Epidermal melanocyte (primary cell): ENCODE measurements around the gene HLCS.

Experiments used
- DNase-seq: peaks from one replicate; pipeline ENCODE4 v3.0.0; 2011; ENCODE audit warnings: low spot score; ENCODE audit not compliant: insufficient read length

Gene HLCS

DNA sequence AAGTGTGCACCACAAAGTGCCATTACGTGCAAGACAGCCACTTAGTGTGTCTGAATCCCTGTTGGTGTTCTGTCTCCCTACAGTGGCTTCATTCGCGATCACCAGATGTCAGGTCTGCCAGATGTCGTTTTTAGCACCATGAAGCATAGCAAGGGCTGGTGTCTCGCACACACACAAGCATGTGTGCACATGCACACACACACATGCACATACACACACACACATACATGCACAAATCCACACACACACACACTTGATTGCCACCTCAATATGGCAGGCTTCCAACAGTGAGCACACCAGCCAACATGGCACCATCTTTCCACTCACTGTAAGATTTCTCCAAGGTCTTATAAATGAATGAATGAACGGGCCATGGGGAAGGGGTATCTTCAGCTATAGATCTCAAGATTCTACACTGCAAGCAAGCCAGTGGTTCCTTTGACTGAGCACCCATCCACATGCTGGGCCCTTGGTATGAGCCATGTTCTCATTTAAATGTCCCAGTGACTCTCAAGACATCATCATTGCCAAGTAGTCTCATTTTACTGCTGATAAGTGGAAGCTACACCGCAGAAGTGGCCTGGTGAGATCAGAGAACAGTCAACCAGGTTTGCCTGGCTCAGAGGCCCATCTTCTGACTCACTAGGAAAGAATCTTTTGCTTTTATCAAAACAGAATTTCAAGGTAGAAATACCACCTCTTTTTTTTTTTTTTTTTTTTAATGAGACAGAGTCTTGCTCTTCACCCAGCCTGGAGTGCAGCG is 182.7 kb downstream of the HLCS start:
- DNase-seq: no peak

DNA sequence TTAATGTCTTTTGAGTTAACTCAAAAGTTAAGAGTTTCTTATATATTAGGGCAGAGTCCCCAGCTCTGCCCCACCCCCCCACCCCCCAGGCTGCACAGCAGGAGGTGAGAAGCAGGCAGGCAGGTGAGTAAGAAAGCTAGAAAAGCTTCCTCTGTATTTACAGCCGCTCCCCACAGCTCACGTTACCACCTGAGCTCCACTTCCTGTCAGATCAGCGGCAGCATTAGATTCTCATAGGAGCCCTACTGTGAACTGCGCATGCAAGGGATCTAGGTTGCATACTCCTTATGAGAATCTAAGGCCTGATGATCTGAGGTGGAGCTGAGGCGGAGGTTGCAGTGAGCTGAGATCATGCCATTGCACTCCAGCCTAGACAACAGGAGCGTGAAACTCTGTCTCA is 185.6 kb downstream of the HLCS start:
- no peak for DNase-seq

DNA sequence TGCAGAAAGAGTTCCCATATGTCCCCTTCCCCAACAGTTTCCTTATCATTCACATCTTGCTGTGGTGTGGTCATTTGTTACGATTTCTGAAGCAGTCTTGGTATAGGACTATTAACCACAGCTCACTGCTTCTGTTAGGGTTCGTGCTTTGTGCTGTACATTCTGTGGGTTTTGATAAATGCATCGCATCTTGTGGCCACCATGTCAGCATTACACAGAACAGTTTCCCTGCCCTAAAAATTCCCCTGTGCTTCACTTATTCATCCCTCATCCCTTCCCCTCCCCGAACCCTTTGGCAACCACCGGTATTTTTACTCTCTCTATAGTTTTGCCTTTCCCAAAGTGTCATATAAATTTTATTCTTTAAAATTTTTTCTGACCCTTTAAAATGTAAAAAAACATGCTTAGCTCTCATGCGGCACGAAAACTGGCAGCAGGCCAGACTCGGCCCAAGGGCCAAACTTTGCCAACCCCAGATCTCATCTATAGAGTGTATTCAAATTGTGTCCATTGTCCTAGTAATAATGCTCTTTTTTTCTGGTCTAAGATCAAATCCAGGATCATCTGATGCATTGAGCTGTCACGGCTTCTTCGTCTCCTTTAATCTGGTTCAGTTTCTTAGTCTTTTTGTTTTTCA is 189.4 kb downstream of the HLCS start:
- no peak for DNase-seq

DNA sequence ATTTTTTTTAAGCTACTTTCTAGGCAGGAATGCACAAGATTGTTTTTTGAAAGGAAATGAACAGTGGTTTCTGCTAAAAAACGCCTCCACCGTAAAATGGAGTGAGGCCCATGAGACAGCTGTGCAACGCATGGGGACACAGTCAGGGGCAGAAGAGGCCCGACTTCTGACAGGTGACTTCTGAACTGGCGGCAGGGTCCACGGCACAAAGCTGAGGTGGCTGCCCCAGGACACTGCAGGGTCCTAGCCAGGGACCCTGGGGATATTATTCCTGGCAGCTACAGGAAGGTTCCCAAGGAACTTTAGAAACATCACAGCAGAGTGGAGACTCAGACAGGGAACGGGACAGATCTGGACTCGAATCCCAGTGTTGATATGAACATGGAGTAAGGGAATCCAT is 192.5 kb downstream of the HLCS start:
- DNase-seq: no peak

DNA sequence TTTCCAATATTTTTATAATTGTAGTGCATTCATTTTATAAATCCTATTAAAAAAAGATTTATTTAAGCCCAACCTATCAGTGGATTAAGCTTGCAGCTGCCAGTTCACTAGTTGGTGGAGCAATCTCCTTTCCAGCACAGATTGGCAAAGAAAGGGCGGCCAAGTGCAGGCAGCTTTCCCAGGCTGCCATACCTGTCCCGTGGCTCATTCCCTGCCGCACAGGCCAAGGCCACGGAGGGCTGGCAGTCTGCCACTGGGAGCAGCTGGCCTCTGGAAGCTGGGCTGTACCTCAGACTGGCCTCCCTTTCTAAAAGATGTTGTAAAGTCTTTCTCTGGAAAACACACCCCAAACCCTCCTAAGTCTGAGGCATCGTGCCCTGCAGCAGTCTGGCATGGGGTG is 193.4 kb downstream of the HLCS start:
- no peak for DNase-seq

DNA sequence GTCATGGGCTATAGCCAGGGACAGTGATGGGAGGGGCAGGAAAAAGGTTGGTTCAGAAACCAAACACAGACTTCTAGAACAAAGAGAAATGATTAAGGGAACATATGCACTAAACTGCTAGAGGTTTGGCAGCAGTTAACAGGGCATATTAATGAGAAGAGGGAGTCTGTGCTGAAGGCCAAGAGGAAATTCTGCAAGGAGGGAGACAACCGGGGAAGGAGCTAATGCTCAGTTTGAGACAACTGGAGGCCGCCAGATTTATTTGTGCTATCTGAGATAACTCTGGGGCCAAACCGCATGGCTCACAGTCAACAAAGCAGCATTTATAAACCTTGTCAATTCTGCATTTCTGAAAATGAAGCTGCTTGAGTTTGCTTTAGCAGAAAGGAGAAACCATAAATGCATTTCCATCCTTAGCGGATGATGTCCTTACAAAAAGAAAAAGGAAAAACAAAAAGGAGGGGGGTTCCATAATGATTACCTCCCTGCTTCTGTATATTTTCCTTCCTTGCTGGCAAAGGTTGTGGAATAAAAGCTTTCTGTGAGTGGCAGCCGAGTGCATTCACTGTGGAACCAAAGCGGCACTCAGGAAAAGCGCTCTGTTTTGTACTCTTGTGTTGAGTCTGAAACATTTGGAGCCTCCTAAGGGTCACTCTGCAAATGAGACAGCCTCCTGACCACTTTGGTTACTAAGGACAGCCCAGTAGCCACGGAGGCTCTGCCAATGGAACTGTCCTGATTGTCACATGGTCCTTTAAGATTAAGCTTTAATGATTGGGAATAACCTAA is 197.2 kb downstream of the HLCS start:
- DNase-seq: no peak

DNA sequence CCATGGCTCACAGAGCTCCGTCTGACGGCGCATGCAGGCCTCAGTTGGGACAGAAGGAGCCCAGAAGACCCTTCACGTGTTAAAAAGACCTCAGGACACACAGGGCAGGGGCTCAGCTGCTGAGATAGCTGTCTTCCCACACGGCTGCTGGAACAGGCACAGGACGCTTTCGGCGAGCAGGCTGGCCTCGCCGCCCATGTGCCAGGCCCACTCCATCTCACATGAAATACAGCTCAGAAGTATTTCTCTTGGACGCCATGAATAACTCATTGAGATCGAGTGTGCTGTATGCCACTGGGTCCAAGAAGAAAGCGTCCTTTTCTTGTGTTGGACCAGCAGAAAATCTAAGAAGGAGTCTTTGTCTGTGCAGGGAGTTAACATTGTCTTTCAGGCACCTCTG is 198.0 kb downstream of the HLCS start:
- no peak for DNase-seq

DNA sequence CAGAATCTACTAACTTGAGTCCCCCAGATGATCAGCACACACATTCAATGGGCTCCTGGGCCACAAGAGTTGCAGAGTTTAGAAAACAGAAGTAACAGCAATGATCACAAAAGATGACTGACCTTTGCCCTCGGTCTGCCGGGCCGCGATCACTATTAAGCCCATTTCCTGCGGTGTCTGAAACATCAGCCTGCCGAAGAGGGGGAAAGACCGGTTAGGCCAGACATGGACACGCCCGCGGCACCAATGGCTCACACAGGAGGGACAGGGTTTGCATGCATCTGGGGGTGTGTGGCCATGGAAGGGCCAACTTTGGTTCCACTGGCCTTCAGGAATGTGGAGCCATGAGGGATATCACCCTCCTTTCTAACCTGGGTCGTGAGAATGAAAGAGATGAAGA is 199.4 kb downstream of the HLCS start:
- no peak for DNase-seq

DNA sequence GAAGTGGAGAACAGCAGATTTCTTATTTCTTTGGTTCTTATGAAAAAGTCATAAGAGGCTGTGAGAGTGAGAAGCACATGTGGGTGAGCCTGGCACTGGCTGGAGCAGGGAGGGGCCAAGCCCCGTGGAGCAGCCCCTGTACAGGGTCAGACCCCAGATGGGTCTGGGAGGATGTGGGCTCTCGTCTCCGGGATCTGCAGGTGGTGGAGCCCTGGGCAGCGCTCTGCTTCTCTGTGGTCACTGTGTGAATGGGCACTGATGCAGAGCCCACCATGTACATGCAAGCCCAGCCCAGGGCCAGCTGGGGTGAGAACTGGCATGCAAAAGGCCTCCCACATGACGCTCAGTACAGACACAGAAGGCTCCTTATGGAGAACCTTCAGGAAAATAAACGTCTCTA is 200.0 kb downstream of the HLCS start:
- no peak for DNase-seq

DNA sequence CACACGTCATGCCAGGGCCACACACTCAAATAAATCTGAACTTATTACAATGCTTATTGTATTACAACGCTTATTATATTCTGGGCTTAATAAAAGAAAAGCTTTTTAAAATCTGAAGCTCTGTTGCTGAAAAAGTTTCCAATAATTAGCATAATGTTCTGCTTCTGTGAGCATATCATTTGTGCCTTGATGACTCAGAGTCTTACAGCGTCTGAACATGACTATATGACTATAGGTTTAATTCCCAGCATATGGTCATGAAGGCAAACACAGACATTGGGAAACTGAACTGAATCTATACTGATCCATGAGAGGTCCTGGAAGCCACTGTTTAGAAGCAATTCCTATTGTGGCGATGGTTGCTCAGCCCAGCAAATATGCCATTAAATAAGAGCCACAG is 201.2 kb downstream of the HLCS start:
- no peak for DNase-seq

DNA sequence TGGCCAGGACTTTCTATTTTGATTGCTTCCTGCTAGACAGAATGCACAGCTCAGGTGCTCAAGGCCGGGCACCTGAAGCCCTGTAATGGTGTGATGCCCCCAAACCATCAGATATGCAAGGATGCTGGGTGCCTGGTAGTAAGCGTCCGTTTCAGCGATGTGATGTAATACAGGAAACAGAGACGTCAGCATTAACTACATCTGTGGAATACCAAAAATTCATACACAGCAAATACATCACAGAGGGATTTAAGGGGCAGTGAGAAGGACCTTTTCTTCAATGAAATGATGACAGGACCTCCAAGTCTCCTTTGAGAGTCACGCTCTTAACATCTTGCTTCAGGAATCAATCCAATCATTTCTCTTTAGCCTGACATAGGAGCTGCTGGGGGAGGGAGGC is 203.2 kb downstream of the HLCS start:
- no peak for DNase-seq

DNA sequence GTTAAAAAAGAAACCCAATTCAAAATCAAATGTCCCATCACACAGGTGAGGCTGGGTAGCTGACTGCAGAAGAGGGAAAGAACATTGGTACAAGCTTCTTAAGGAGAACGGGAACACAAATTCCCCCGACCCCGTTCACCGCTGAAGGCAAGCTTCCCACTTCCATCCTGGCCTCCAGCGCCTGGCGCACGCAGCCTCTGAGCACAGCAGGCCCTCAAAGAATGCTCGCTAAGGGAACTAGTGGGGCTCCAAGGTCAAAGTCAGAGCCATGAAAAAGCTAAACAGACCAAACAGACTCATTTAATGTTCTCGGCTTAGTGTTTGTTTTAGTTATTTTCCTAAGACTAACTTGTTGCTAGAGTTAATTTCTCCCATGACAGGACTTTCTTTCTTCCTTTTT is 203.8 kb downstream of the HLCS start:
- no peak for DNase-seq

DNA sequence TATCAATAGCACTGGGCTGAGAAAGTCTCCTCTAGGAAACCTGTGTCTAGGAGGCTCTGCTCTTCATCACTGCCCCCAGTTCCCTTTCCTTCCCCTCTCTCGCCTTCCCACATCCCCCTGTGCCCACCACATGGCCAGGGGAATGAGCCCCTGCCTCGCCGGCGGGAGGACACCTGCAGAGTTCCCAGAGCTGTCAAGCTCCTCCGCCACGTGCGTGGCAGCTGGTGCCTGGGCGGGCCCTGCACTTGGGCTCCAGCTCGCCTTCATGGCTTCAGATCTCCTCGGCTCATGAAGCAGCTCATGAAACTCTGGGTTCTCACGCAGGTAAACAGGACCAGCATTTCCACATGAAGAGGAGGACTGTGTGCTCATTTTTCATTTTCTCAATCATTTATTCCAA is 204.8 kb downstream of the HLCS start:
- DNase-seq: no peak

DNA sequence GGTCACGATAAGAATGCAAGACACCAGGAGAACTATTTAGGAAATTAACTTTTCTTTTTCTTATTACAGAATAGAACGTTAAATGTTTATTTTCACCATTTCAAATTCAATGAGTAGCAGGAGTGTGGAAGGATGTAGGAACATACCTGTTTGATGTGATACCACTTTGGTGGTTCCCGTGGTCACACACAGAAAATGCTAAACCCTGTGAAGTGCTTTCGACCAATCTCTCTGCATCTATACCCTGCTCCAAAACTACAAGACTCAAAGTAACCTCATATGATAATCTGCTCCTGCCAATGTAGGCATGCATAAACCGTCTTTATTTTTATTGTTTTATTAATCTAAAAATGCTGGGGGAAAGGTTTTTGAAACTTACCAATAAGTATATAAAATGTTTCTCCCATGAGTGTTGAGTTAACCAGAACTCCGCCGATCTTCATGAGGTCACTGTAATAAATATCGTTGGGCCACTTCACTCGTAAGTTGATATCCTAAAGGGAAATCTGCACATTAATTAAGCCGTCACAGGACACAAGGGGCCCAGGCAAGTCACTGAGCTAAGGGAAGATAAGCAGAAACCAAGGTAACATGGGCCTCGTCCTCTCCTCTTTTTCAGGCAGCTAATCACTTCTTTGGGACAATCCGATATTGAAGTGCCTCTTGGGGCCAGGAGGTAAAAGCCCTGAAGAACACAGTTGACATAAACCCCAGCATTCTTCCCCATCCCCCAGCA is 207.0 kb downstream of the HLCS start:
- DNase-seq: no peak

DNA sequence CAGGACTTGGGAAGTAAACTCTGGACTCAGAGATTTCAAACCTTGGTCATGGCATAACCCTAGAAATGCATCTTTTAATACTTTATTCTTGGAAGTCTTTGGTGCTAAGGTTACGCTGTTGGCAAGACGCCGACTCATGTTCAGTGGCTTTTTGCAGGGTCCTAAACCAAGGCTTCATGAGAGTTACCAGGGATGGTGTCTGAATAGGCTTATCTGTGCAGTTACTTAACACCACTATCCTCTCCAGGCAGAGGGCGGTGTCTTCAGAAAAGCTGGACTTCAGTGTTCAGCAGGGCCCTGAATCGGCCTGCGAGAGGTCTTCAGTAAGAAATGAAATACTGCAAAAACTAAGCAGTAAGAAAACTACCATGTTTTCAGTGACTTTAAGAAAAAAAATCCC is 209.3 kb downstream of the HLCS start:
- DNase-seq: no peak

DNA sequence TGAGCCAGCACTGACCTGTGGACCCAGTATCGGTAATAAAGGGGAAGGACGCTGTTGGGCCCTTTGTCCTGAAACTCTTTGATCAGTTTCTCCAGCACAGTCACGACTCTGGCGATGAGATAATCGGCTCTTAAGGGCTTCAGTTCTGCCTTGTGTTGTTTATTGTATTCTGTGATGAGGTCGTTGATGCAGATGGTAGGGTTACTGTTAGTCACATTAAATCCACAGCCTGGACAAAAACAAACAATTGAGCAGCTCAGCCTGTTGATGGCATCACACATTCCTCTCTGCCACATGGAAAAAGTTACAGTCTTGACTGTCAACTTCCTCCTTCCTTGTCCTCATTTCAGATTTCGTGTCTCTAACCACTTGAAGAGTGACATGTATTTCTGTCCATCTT is 209.9 kb downstream of the HLCS start:
- no peak for DNase-seq

DNA sequence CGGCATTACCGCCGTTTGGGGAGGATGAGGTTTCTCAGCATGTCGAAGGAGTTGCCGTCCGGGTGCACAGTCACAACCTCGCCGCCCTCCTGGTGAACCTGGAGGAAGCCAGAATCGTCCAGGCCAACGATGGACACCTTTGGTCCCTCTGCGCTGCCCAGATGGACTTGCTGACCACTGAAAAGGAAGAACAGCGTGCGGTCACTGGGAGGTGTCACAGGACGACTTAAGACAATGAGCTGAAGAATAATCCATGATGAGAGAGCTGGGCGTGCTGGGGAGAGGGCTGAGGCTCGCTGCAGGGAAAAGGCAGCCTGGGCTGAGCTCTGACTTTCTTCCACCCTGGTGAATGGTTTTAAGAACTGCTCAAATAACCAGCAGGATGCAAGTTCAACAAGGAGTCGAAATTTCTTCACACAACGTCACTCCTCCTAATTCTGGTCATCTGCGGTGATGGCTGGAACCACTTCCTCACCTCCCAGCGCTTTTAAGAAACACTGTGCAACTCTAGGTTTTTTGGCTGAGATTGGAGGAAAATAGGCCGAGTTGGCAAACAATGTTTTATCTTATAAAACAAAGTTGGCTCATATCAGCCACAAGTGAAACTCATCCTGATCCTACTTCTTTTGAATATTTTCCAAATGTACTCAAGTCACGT is 212.1 kb downstream of the HLCS start:
- no peak for DNase-seq

DNA sequence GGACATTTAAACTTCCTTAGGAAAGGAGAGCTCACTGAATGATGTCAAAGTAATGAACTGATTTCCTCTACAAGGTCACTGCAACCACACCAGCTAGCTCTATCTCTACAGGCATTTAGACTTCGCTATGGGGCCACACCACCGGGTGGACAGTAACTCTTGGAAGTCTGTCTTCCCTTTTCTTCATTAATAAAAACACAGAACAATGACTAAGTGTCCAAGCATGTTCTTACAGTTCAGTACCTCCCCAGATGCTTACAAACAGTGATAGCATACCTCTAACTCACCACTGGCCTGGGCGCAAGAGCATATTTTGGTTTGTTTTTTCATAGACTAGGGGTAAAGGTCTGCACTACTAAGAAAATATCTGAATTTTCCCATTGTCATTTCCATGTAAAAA is 212.9 kb downstream of the HLCS start:
- no peak for DNase-seq

DNA sequence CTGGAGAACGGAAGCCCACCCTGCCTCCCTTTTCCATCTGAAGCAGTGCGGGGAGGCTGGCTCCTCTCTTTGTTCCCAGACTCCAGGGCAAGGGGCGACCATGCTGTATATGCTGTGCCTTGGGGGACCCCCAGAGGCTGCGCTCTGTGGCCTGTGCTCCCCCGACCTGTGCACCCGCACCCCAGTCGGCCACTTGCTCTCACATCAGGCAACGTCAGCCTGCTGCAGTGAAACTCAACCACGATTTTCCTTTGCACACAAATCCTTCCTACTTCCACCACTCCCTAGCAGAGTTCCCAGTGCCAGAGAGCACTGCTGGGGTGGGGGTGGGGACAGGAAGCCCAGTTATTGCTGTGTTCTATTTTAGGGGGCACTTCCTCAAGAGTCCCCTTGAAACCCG is 215.1 kb downstream of the HLCS start:
- no peak for DNase-seq

DNA sequence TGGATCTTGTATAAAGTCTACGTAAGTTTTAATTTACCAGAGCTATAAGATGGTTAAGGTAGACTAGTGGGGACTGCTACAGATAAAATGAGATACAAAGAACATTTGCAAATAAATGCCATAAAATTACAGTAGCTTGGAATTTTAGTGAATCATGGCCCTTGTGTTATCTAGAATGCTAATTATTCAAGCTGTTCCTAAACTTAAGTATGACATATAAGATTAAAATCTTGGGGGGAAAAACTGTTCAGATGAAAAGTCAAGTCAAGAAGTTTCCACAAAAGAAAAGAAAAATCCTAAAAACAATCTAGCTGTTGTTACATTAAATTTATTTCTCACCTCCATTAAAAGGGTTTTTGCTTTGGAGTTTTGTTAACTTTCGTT is 215.9 kb downstream of the HLCS start:
- DNase-seq: no peak

DNA sequence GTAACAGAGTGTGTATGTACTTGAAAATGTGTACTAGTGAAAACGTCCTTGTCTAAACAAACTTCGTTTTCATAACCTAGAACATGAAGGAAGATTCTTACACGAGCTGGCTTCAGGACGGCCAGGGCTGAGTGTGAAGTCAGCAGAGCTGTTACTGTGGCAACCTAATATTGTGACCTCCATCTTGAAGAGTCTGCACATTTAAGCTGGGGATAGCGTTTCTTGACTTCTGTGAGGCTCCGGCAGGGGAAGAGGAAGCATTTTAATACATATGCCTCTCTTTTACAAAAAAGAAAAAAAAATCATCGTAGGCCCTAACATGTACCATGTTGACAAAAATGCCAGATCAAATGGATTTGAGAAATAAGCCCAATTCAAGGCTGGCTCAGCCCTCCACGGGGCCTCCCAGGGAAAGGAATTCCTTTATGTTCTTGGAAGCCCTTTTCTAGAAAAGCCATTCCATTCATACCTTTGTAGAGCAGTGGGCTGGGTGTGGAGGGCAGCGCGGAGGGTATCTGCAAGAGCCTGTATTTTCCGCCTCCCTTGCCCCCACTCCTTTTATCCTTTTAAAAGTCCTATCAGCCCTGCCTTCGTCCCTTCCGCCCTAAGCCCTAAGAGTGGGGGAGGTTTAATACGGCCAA is 216.4 kb downstream of the HLCS start:
- no peak for DNase-seq
